Fibroblast of lung (primary cell): Measurements from ENCODE around the gene EHMT1.

Experiments used
- EZH2 ChIP-seq: IDR thresholded peaks from 2 replicates; pipeline ENCODE4 v1.5.1; 2012; ENCODE audit warnings: low read length, control low read depth, mild to moderate bottlenecking; ENCODE audit errors: missing control alignments
- TF ChIP-seq, protein P1 (sequence below), 2 donors: IDR thresholded peaks in 1 of 2; conservative IDR thresholded peaks in 1 of 2; 1 replicate in 1 of 2; 2 replicates in 1 of 2; pipeline ENCODE4 v1.5.1; 2011 to 2012; ENCODE audit warnings: low read length in 2 of 2, control low read depth in 1 of 2, inconsistent platforms in 1 of 2, low read depth in 1 of 2, mild to moderate bottlenecking in 1 of 2

DNA sequence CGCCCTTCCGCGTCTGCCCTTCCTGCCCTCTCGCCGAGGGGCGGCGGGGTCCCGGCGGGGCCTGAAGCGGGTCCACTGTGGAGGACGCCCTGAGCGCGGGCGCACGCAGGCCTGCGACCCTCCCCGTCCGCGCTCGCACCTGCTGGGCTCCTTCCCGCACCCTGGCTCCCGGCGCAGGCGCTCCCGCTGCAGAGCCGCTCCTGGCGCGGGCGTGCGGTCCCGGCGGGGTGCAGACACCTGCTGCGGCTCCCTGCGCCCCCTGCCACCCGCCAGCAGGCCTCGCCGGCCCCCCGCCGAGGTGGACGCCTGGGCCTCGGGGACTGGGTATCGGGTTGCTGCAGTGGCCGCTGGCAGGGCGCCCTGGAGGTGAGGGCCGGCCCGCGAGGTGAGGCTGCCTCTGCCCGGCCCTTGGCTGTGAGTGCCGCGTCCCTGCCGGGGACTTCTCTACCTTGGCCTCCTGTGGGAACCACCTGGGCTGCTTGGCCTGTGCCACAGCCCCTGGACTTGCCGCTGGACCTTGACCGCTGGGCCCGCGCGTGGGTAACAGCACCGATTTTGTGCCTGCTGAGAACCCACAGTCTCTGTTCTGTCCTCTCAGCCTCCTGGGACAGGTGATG lies 12.7 kb upstream of the EHMT1 start:
- TF ChIP-seq, protein P1, sequence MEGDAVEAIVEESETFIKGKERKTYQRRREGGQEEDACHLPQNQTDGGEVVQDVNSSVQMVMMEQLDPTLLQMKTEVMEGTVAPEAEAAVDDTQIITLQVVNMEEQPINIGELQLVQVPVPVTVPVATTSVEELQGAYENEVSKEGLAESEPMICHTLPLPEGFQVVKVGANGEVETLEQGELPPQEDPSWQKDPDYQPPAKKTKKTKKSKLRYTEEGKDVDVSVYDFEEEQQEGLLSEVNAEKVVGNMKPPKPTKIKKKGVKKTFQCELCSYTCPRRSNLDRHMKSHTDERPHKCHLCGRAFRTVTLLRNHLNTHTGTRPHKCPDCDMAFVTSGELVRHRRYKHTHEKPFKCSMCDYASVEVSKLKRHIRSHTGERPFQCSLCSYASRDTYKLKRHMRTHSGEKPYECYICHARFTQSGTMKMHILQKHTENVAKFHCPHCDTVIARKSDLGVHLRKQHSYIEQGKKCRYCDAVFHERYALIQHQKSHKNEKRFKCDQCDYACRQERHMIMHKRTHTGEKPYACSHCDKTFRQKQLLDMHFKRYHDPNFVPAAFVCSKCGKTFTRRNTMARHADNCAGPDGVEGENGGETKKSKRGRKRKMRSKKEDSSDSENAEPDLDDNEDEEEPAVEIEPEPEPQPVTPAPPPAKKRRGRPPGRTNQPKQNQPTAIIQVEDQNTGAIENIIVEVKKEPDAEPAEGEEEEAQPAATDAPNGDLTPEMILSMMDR (conservative IDR thresholded peaks at IDR 0.05 in 1 of 2, IDR thresholded peaks at IDR 0.05 in 1 of 2; ENCODE audit: low read depth in 1 of 2, low read length in 2 of 2), result no peak
- no peak for TF ChIP-seq EZH2
